ENCODE data around the gene DPF1. TPM values are rescaled to one million over a fixed set of nuclear protein-coding genes. Genes with fewer than 3 reads are reported as not detected.
A peak's percentile ranks its signal among the peaks of the same experiment; 100 is the strongest.
"Not testable (repeated sequence)": the region's sequence is repeated elsewhere in the genome, so short reads cannot be mapped to it uniquely, and the experiment has no call there.

DPF1 gene
- total RNA-seq, 1 experiment from 2014 or later, result 19.2 TPM

GRCh38 chr19:38250821-38251563 lies 27.0 kb upstream of the DPF1 start:
- no peak for DNase-seq (ENCODE audit: low spot score)

- no peak for DNase-seq (ENCODE audit: low spot score)
These were observed 26.4 kb upstream of the DPF1 start for GRCh38 chr19:38250428-38250820.

GRCh38 chr19:38248421-38248820 lies 24.4 kb upstream of the DPF1 start:
- no peak for DNase-seq (ENCODE audit: low spot score)

- DNase-seq (ENCODE audit: low spot score), result peak; percentile 52
These were observed 23.8 kb upstream of the DPF1 start for GRCh38 chr19:38247734-38248268.

GRCh38 chr19:38247126-38247525 lies 23.1 kb upstream of the DPF1 start:
- peak; percentile 40 for DNase-seq (ENCODE audit: low spot score)

GRCh38 chr19:38245826-38246498 lies 21.9 kb upstream of the DPF1 start:
- DNase-seq (ENCODE audit: low spot score), result no peak

- no peak for DNase-seq (ENCODE audit: low spot score)
These were observed 19.3 kb upstream of the DPF1 start for GRCh38 chr19:38243279-38243673.

- no peak for DNase-seq (ENCODE audit: low spot score)
These were observed 15.8 kb upstream of the DPF1 start for GRCh38 chr19:38239816-38240215.

- no peak for DNase-seq (ENCODE audit: low spot score)
These were observed 10.6 kb upstream of the DPF1 start for GRCh38 chr19:38234615-38235014.

- peak; percentile 66 for DNase-seq (ENCODE audit: low spot score)
These were observed 9.8 kb upstream of the DPF1 start for GRCh38 chr19:38233740-38234251.

GRCh38 chr19:38231918-38232317 lies 7.9 kb upstream of the DPF1 start:
- no peak for DNase-seq (ENCODE audit: low spot score)

GRCh38 chr19:38230506-38231133 lies 6.6 kb upstream of the DPF1 start:
- not testable (repeated sequence) for DNase-seq (ENCODE audit: low spot score)

- peak; percentile 81 for DNase-seq (ENCODE audit: low spot score)
These were observed 5.6 kb upstream of the DPF1 start for GRCh38 chr19:38229585-38230073.

- DNase-seq (ENCODE audit: low spot score), result no peak
These were observed 4.7 kb upstream of the DPF1 start for GRCh38 chr19:38228491-38229439.

GRCh38 chr19:38228005-38228377 lies 4.0 kb upstream of the DPF1 start:
- no peak for DNase-seq (ENCODE audit: low spot score)

GRCh38 chr19:38227287-38228004 lies 3.4 kb upstream of the DPF1 start:
- no peak for DNase-seq (ENCODE audit: low spot score)

GRCh38 chr19:38224863-38225218 lies 819 bp upstream of the DPF1 start:
- DNase-seq (ENCODE audit: low spot score), result not testable (repeated sequence)

GRCh38 chr19:38223617-38224013 lies 407 bp downstream of the DPF1 start:
- DNase-seq (ENCODE audit: low spot score), result no peak

GRCh38 chr19:38223119-38223523 lies 901 bp downstream of the DPF1 start:
- no peak for DNase-seq (ENCODE audit: low spot score)
